SK-N-MC (cell line): Measurements from ENCODE around the gene DTHD1.

Experiments used
- EZH2 ChIP-seq: fragments of 200-600 bp; sonication (generic); IDR thresholded peaks from one replicate; pipeline ENCODE4 v1.6.1; 2017; ENCODE audit warnings: antibody characterized with exemption
- POLR2AphosphoS5 ChIP-seq: IDR thresholded peaks from 2 replicates; pipeline ENCODE4 v1.6.1; 2012; ENCODE audit warnings: mild to moderate bottlenecking, low read depth, low read length, borderline replicate concordance

- TF ChIP-seq POLR2AphosphoS5, result no peak
- TF ChIP-seq EZH2, result no peak
Observed at GRCh38 chr4:36288731-36289426, 7.5 kb downstream of the DTHD1 start.
